ENCODE data around the gene SUSD3.

SUSD3 gene

GRCh38 chr9:93049491-93049890, 9.0 kb upstream of the SUSD3 start:
- no peak overlapping the region for H3K27ac ChIP-seq (replicated peaks)
- no peak for DNase-seq (ENCODE audit: low read depth in 1 of 2, low spot score in 1 of 2)
- no peak for TF ChIP-seq SPI1 (IDR thresholded peaks at IDR 0.05; ENCODE audit: borderline replicate concordance, low read depth)
- TF ChIP-seq, protein P1, sequence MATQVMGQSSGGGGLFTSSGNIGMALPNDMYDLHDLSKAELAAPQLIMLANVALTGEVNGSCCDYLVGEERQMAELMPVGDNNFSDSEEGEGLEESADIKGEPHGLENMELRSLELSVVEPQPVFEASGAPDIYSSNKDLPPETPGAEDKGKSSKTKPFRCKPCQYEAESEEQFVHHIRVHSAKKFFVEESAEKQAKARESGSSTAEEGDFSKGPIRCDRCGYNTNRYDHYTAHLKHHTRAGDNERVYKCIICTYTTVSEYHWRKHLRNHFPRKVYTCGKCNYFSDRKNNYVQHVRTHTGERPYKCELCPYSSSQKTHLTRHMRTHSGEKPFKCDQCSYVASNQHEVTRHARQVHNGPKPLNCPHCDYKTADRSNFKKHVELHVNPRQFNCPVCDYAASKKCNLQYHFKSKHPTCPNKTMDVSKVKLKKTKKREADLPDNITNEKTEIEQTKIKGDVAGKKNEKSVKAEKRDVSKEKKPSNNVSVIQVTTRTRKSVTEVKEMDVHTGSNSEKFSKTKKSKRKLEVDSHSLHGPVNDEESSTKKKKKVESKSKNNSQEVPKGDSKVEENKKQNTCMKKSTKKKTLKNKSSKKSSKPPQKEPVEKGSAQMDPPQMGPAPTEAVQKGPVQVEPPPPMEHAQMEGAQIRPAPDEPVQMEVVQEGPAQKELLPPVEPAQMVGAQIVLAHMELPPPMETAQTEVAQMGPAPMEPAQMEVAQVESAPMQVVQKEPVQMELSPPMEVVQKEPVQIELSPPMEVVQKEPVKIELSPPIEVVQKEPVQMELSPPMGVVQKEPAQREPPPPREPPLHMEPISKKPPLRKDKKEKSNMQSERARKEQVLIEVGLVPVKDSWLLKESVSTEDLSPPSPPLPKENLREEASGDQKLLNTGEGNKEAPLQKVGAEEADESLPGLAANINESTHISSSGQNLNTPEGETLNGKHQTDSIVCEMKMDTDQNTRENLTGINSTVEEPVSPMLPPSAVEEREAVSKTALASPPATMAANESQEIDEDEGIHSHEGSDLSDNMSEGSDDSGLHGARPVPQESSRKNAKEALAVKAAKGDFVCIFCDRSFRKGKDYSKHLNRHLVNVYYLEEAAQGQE (IDR thresholded peaks at IDR 0.05; ENCODE audit: insufficient replicate concordance, low read depth) = no peak
- TF ChIP-seq GABPA (IDR thresholded peaks at IDR 0.05; ENCODE audit: low read depth) = no peak
- no peak for TF ChIP-seq CTCF (IDR thresholded peaks at IDR 0.05; ENCODE audit: insufficient read depth, low read length)
- no peak for TF ChIP-seq POLR2AphosphoS5 (IDR thresholded peaks at IDR 0.05; ENCODE audit: low read depth)
- H3K27me3 ChIP-seq (ENCODE audit: insufficient read depth, poor library complexity, severe bottlenecking) = no peaks in the 10 kb centered on the region
- H3K4me3 ChIP-seq (replicated peaks; ENCODE audit: insufficient read depth, low read length) = no peak overlapping the region

DNA sequence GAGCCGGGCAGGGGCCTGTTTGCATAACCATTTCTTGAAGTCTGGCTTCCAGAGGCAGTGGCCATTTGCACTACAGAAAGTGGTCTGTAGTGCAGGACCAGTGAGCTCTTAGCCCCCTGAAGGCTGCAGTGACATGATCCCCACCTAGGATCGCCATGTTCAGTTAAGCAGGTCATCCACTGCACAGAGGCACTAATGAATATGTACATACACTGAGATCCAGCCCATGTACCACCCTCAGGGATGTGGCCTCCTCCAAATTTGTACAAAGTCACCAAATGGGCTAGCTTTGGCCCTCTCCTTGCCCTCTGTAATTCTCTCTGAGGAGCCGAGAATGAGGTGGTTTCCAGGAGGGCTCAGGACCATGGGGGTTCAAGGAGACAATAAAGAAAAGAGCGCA, 8.3 kb upstream of the SUSD3 start:
- Histone ChIP-seq H3K27ac (replicated peaks) (no peak overlapping the region), H3K4me3 (replicated peaks; ENCODE audit: insufficient read depth, low read length) (no peak overlapping the region), H3K27me3 (ENCODE audit: insufficient read depth, poor library complexity, severe bottlenecking) (no peaks in the 10 kb centered on the region)
- DNase-seq (ENCODE audit: low read depth in 1 of 2, low spot score in 1 of 2) = no peak
- TF ChIP-seq POLR2AphosphoS5 (IDR thresholded peaks at IDR 0.05; ENCODE audit: low read depth) = no peak
- no peak for TF ChIP-seq GABPA (IDR thresholded peaks at IDR 0.05; ENCODE audit: low read depth)
- no peak for TF ChIP-seq CTCF (IDR thresholded peaks at IDR 0.05; ENCODE audit: insufficient read depth, low read length)
- TF ChIP-seq SPI1 (IDR thresholded peaks at IDR 0.05; ENCODE audit: borderline replicate concordance, low read depth) = no peak
- TF ChIP-seq, protein P1 (IDR thresholded peaks at IDR 0.05; ENCODE audit: insufficient replicate concordance, low read depth) = no peak

GRCh38 chr9:93051680-93052089, 6.8 kb upstream of the SUSD3 start:
- no peak overlapping the region for H3K27ac ChIP-seq (replicated peaks)
- DNase-seq (ENCODE audit: low read depth in 1 of 2, low spot score in 1 of 2) = no peak
- no peak overlapping the region for H3K4me3 ChIP-seq (replicated peaks; ENCODE audit: insufficient read depth, low read length)
- TF ChIP-seq POLR2AphosphoS5 (IDR thresholded peaks at IDR 0.05; ENCODE audit: low read depth) (no peak), GABPA (IDR thresholded peaks at IDR 0.05; ENCODE audit: low read depth) (no peak), SPI1 (IDR thresholded peaks at IDR 0.05; ENCODE audit: borderline replicate concordance, low read depth) (no peak), CTCF (IDR thresholded peaks at IDR 0.05; ENCODE audit: insufficient read depth, low read length) (no peak)
- TF ChIP-seq, protein P1 (IDR thresholded peaks at IDR 0.05; ENCODE audit: insufficient replicate concordance, low read depth) = no peak
- H3K27me3 ChIP-seq (ENCODE audit: insufficient read depth, poor library complexity, severe bottlenecking) = no peaks in the 10 kb centered on the region

Data from HL-60 (cell line).